Heart right ventricle (tissue), 16 donors: ENCODE results near the gene WNT4. TPM values are rescaled to one million over a fixed set of nuclear protein-coding genes. Genes with fewer than 3 reads are reported as not detected.

Source experiments
- ATAC-seq, 8 donors: fragments of 200-7000 bp; cut with Tn5 transposase; one replicate each; pipeline ENCODE4 v1.9.1; 2020; ENCODE audit warnings: mild to moderate bottlenecking in 8 of 8, moderate library complexity in 8 of 8, moderate number of reproducible peaks in 1 of 8
- DNase-seq, 2 donors: peaks; one replicate each; pipeline ENCODE4 v3.0.0-alpha.2; 2020
- H3K27ac ChIP-seq, 10 donors: fragments of 200-600 bp; sonication (generic) in 2 of 10; one replicate each; pipeline versions ENCODE4 v1.5.0 to v1.8.0; 2020 to 2022; ENCODE audit warnings: mild to moderate bottlenecking in 3 of 10
- H3K27me3 ChIP-seq, 7 donors: fragments of 200-600 bp; one replicate each; pipeline ENCODE4 v1.8.0; 2021 to 2022; ENCODE audit warnings: mild to moderate bottlenecking in 2 of 7
- H3K36me3 ChIP-seq, 9 donors: fragments of 200-600 bp; sonication (generic) in 1 of 9; one replicate each; pipeline versions ENCODE4 v1.5.0 to v1.8.0; 2020 to 2022; ENCODE audit warnings: mild to moderate bottlenecking in 2 of 9
- H3K4me1 ChIP-seq, 9 donors: fragments of 200-600 bp; sonication (generic) in 1 of 9; one replicate each; pipeline versions ENCODE4 v1.5.0 to v1.8.0; 2020 to 2022; ENCODE audit warnings: mild to moderate bottlenecking in 4 of 9
- H3K4me3 ChIP-seq, 10 donors: fragments of 200-600 bp; sonication (generic) in 2 of 10; one replicate each; pipeline versions ENCODE4 v1.5.0 to v1.8.0; 2020 to 2022; ENCODE audit warnings: mild to moderate bottlenecking in 7 of 10, moderate library complexity in 2 of 10
- H3K9me3 ChIP-seq, 11 donors: fragments of 200-600 bp in 10 of 11; sonication (generic) in 2 of 11; one replicate each; pipeline versions ENCODE4 v1.5.0 to v1.8.0; 2013 to 2022; ENCODE audit warnings: mild to moderate bottlenecking in 2 of 11, control low read depth in 1 of 11, moderate library complexity in 1 of 11
- WGBS, 2 donors: extraction: QIAGEN DNeasy Blood & Tissue Kit; methylation state at CpG; one replicate each; pipeline ENCODE4 v1.1.7; 2013; ENCODE audit warnings: inconsistent platforms in 1 of 2; 5-methylcytosine and 5-hydroxymethylcytosine counted together
- intact Hi-C, 10 donors: fragments of 100-400 bp; cut with DNase I; formaldehyde crosslinking; loops; one replicate each; pipeline versions ENCODE4 v1.11.1 to v1.14.2; 2022
- polyA plus RNA-seq, 2 donors: library from polyadenylated mRNA; stranded (reverse); fragments of 200-250 nt; gene quantifications; one replicate each; pipeline ENCODE4 v1.2.3, GENCODE V29; 2013
- total RNA-seq, 10 donors: library from RNA; stranded (reverse); fragmentation: NEBNext Ultra II Directional in 3 of 10; extraction: Animal tissue kit (Norgen Biotek cat#: 25700) in 3 of 10; gene quantifications; one replicate each; pipeline versions ENCODE4 v1.2.1 to v1.2.4, GENCODE V29; 2021 to 2023
- TF ChIP-seq, protein P1 (sequence below), 9 donors: fragments of 200-600 bp; sonication (generic) in 2 of 9; IDR thresholded peaks; one replicate each; pipeline versions ENCODE4 v1.5.0 to v1.8.0; 2021 to 2022; ENCODE audit warnings: antibody characterized with exemption in 9 of 9, mild to moderate bottlenecking in 5 of 9, moderate library complexity in 1 of 9
- donor health status: Arrhythmogenic right ventricular cardiomyopathy.
- donor health status: ischemic (EF 13 %, LVEDD 7.1; RV severe dilation, severe dysfunction).
- donor health status: healthy with polysubstance abuse.
- donor health status: DM: no; HTN: yes; CAD: no.
- donor health status: DM: no; HTN: no; CAD: no.
- donor health status: ischemic (EF 25% LVEDD 6.9; RV normal size, moderate dysfunction).
- donor health status: ischemic (EF 25% LVEDD 5.7; RV mildly dilated, moderate dysfunction).
- donor health status: healthy.
- donor health status: DM: yes; HTN: yes; CAD: no.
- donor health status: Ischemic cardiomyopathy.
- donor health status: ischemic (EF 35%, LVEDD 5.7; RV mildly dilated, moderate dysfunction).
- donor health status: nonischemic (EF 11% LVEDD 7.7; RV severe dilation, severe dysfunction).
- donor health status: DM: yes; HTN: yes; CAD: no.
- donor health status: PGD.
- donor health status: ischemic (EF 29% LVEDD 5.4; RV normal size, mild dysfunction).
- donor health status: nonischemic (EF 23%, LVEDD 6.1; RV moderate dilation, normal function).

Gene WNT4
- total and polyA plus RNA-seq, 12 donors: 0.06 to 0.16 TPM; not detected in 10

DNA sequence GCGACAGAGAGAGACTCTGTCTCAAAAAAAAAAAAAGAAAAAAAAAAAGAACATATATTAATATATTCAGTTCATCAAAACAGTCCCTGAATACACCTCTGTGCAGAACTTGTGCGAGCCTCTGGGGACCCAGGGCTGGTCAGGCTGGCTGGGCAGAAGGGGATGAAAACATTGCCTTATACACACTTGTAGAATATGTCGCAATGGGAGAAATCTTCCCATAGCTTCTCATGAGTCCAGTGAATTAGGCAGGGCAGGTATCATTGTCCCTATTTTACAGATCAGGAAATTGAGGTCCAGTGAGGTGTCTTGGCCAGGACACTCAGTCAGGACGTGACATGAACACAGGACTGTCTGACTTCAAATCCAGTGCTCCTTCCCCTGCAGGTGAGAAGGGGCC is 12.6 kb upstream of the WNT4 start:
- ATAC-seq: no peak
- intact Hi-C loops: no loop called here
- DNase-seq: no peak
- Histone ChIP-seq H3K36me3 (no peaks in the 10 kb centered on the region), H3K4me1 (no peaks in the 10 kb centered on the region), H3K27me3 (peaks cover 0 to 26% (median 4%) of the 10 kb centered on the region in 7 donors), H3K9me3 (no peaks in the 10 kb centered on the region), H3K4me3 (no peak overlapping the region), H3K27ac (no peak overlapping the region)
- TF ChIP-seq, protein P1, sequence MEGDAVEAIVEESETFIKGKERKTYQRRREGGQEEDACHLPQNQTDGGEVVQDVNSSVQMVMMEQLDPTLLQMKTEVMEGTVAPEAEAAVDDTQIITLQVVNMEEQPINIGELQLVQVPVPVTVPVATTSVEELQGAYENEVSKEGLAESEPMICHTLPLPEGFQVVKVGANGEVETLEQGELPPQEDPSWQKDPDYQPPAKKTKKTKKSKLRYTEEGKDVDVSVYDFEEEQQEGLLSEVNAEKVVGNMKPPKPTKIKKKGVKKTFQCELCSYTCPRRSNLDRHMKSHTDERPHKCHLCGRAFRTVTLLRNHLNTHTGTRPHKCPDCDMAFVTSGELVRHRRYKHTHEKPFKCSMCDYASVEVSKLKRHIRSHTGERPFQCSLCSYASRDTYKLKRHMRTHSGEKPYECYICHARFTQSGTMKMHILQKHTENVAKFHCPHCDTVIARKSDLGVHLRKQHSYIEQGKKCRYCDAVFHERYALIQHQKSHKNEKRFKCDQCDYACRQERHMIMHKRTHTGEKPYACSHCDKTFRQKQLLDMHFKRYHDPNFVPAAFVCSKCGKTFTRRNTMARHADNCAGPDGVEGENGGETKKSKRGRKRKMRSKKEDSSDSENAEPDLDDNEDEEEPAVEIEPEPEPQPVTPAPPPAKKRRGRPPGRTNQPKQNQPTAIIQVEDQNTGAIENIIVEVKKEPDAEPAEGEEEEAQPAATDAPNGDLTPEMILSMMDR (IDR thresholded peaks at IDR 0.05): no peak
- WGBS, 2 donors: 83 to 85% methylated on average over 3 to 4 of the region's 4 CpGs

DNA sequence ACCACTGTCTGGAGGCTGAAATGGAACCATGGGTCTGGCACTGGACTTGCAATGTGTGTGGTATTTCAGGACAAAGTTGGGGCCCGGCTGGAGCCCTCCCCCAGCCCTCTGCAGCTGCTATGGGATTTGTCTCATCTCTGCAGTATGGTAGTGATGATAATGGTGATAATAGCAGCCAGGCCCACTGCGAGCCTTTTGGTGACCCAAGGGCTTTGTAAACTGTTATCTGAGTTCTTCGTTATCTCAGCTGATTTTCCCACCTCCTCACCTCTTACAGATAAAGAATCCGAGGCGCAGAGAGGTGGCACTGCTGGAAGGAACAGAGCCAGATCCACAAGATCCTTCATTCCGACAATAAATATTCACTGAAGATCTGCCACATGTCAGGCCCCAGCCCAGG is 11.7 kb upstream of the WNT4 start:
- H3K9me3 ChIP-seq: no peaks in the 10 kb centered on the region
- 59 to 60% methylated on average over 6 of the region's 6 CpGs for WGBS, 2 donors
- H3K36me3 ChIP-seq: no peaks in the 10 kb centered on the region
- H3K27ac ChIP-seq: no peak overlapping the region
- TF ChIP-seq, protein P1 (IDR thresholded peaks at IDR 0.05): no peak
- no peak overlapping the region for H3K4me3 ChIP-seq
- H3K27me3 ChIP-seq: peaks cover 0 to 31% (median 4%) of the 10 kb centered on the region in 7 donors
- H3K4me1 ChIP-seq: no peaks in the 10 kb centered on the region
- no peak for DNase-seq
- ATAC-seq: no peak
- intact Hi-C loops: no loop called here

DNA sequence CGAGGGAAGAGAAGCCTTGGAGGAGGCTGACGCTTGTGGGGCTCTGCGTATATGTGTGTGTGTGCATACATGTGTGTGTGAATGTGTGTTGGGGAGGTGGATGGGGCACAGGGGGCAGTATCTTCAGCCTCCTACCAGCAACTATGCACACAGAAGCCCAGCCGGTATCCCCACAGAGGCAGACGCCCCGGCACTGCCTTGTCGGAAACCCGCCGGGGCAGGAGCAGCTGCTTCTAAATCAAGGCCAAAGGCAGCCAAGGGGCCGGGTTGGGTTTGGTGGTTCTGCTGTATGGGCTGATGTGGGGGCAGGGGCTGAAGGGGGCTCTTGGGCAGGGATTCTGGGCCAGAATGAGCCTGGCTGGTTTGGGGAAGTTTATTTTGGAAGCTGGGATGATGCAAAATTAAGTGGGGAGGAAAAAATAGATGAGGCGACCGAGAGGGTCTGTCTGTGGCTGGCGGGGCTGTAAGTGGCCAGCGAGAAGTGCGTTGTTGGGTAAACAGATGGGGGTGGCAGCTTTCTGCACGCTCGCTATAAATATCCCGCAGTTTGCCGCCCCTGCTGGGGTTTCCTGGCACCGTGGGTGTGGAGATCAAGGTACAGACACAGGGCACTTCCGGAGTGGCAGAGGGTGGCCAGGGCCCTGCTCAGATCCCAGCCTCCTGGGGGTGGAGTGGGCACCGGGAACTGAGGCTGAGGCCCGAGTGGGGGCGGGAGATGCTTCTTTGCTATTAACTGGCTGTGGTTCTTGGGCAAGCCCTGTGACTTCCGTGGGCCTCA is 11.0 kb upstream of the WNT4 start:
- H3K36me3 ChIP-seq: no peaks in the 10 kb centered on the region
- 66 to 70% methylated on average over 25 of the region's 25 CpGs for WGBS, 2 donors
- no peak overlapping the region for H3K4me3 ChIP-seq
- intact Hi-C loops: no loop called here
- ATAC-seq (no peak), DNase-seq (no peak)
- H3K27ac ChIP-seq: no peak overlapping the region
- H3K4me1 ChIP-seq: no peaks in the 10 kb centered on the region
- H3K9me3 ChIP-seq: no peaks in the 10 kb centered on the region
- TF ChIP-seq, protein P1 (IDR thresholded peaks at IDR 0.05): no peak
- peaks cover 0 to 34% (median 9%) of the 10 kb centered on the region in 7 donors for H3K27me3 ChIP-seq

DNA sequence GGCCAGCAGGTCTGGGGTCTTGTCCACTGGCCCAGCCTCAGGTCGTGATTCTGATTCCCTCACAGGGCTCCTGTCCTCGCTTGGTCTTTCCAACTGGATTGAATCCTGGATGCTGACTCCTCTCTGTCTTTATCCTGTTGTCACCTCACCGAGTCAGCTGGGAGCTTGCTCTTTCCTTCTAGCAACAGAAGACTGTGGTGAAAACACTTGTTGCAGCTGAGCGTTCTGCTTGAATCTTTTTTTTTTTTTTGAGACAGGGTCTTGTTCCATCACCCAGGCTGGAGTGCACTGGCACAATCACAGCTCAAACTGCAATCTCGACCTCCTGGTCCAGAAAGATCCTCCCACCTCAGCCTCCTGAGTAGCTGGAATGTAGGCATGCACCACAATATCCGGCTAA is 8.0 kb upstream of the WNT4 start:
- ATAC-seq (no peak), DNase-seq (no peak)
- intact Hi-C loops: no loop called here
- no peaks in the 10 kb centered on the region for H3K9me3 ChIP-seq
- H3K36me3 ChIP-seq: no peaks in the 10 kb centered on the region
- H3K4me1 ChIP-seq: no peaks in the 10 kb centered on the region
- TF ChIP-seq, protein P1 (IDR thresholded peaks at IDR 0.05): no peak
- WGBS, 2 donors: 59 to 77% methylated on average over 6 of the region's 6 CpGs
- H3K4me3 ChIP-seq: no peak overlapping the region
- peaks cover 0 to 54% (median 18%) of the 10 kb centered on the region in 7 donors for H3K27me3 ChIP-seq
- no peak overlapping the region for H3K27ac ChIP-seq
